ENCODE data around the gene BOD1L2. TPM values are rescaled to one million over a fixed set of nuclear protein-coding genes. Genes with fewer than 3 reads are reported as not detected.

BOD1L2 gene
- total and polyA plus RNA-seq, 2 of the 13 experiments (the other 11 are each of a cell fraction or from before 2014, with no cell fraction given) = not detected

GRCh38 chr18:57141208-57142129 lies 5.4 kb upstream of the BOD1L2 start (continued):
- TF ChIP-seq AGO2 (optimal IDR thresholded peaks at IDR 0.05; ENCODE audit: low read depth, low read length) (no peak), TCF12 (IDR thresholded peaks at IDR 0.05) (no peak), TCF12 (CRISPR knock-in tag; IDR thresholded peaks at IDR 0.05) (no peak), DZIP1 (CRISPR knock-in tag; IDR thresholded peaks at IDR 0.05) (no peak), ZNF441 (CRISPR knock-in tag; IDR thresholded peaks at IDR 0.05; ENCODE audit: borderline replicate concordance) (no peak), TP53 (CRISPR knock-in tag; conservative IDR thresholded peaks at IDR 0.05) (0 out of 2 replicates have a peak, but pooled peaks have one; percentile 53), IRF1 (CRISPR knock-in tag; IDR thresholded peaks at IDR 0.05; ENCODE audit: low read depth) (no peak), GLI4 (CRISPR knock-in tag; IDR thresholded peaks at IDR 0.05; ENCODE audit: borderline replicate concordance) (no peak), FOXO4 (CRISPR knock-in tag; conservative IDR thresholded peaks at IDR 0.05) (no peak), KDM4B (CRISPR knock-in tag; IDR thresholded peaks at IDR 0.05) (0 out of 2 replicates have a peak, but pooled peaks have one; percentile 67), ZNF639 (CRISPR knock-in tag; conservative IDR thresholded peaks at IDR 0.05) (no peak), HDAC2 (CRISPR knock-in tag; IDR thresholded peaks at IDR 0.05) (peak; percentile 84; the same call in 1 of the 2 replicates), NBN (conservative IDR thresholded peaks at IDR 0.05) (no peak), FOXA1 (IDR thresholded peaks at IDR 0.05) (no peak), FOXA1 (CRISPR knock-in tag; IDR thresholded peaks at IDR 0.05) (peak; percentile 97), ZFP36L1 (CRISPR knock-in tag; IDR thresholded peaks at IDR 0.05) (no peak), ZSCAN25 (CRISPR knock-in tag; IDR thresholded peaks at IDR 0.05) (peak; percentile 38; the same call in 1 of the 2 replicates), ZNF430 (CRISPR knock-in tag; IDR thresholded peaks at IDR 0.05) (no peak), REL (CRISPR knock-in tag; conservative IDR thresholded peaks at IDR 0.05) (no peak), NCOR1 (IDR thresholded peaks at IDR 0.05; ENCODE audit: borderline replicate concordance, low read length) (peak; percentile 21; the same call in 1 of the 2 replicates), MTF2 (CRISPR knock-in tag; IDR thresholded peaks at IDR 0.05; ENCODE audit: borderline replicate concordance) (no peak)
- TF ChIP-seq, protein P1, sequence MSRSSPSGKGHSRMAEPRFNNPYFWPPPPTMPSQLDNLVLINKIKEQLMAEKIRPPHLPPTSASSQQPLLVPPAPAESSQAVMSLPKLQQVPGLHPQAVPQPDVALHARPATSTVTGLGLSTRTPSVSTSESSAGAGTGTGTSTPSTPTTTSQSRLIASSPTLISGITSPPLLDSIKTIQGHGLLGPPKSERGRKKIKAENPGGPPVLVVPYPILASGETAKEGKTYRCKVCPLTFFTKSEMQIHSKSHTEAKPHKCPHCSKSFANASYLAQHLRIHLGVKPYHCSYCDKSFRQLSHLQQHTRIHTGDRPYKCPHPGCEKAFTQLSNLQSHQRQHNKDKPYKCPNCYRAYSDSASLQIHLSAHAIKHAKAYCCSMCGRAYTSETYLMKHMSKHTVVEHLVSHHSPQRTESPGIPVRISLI (CRISPR knock-in tag; IDR thresholded peaks at IDR 0.05; ENCODE audit: borderline replicate concordance) = peak; percentile 73; the same call in 1 of the 2 replicates
